B cell (primary cell): ENCODE measurements around the gene HDAC5. TPM values are rescaled to one million over a fixed set of nuclear protein-coding genes. Genes with fewer than 3 reads are reported as not detected.

Source experiments
- ATAC-seq: fragments of 200-7000 bp; cut with Tn5 transposase; one replicate; pipeline ENCODE4 v1.10.0; 2021; ENCODE audit warnings: low read depth, mild to moderate bottlenecking, moderate number of reproducible peaks, moderate library complexity
- CTCF ChIA-PET: fragments of 350-600 bp; sonication (Branson Sonifier 250); formaldehyde crosslinking; loops from one replicate; lab custom pipeline; 2021; ENCODE audit warnings: antibody characterized with exemption, inconsistent platforms; lab: Charles Lee
- POLR2A ChIA-PET: fragments of 350-600 bp; sonication (Branson Sonifier 250); formaldehyde crosslinking; loops from one replicate; lab custom pipeline; 2021; ENCODE audit warnings: antibody characterized with exemption; lab: Charles Lee
- DNase-seq: peaks from one replicate; pipeline ENCODE4 v3.0.0; 2013
- H2AFZ ChIP-seq: 2 replicates; pipeline ENCODE4 v1.6.1; 2012; ENCODE audit warnings: mild to moderate bottlenecking, low read depth, low read length; ENCODE audit not compliant: insufficient read depth, poor library complexity, severe bottlenecking
- H3K27ac ChIP-seq, 2 donors: 1 replicate in 1 of 2; 2 replicates in 1 of 2; pipeline ENCODE4 v1.5.1; 2012 to 2013; ENCODE audit warnings: low read length in 2 of 2, mild to moderate bottlenecking in 2 of 2, moderate library complexity in 1 of 2
- H3K27me3 ChIP-seq, 4 experiments: fragments of 200-600 bp in 1 of 4; sonication (generic) in 1 of 4; replicated peaks in 1 of 4; 1 replicate in 2 of 4; 2 replicates in 2 of 4; pipeline versions ENCODE4 v1.6.1 to v1.7.0; 2013 to 2016; ENCODE audit warnings: low read length in 3 of 4, mild to moderate bottlenecking in 2 of 4, mixed read lengths in 1 of 4, moderate library complexity in 1 of 4; ENCODE audit not compliant: insufficient read depth in 4 of 4, control insufficient read depth in 3 of 4; ENCODE audit errors: control extremely low read depth in 1 of 4
- H3K36me3 ChIP-seq, 2 experiments: replicated peaks in 1 of 2; 1 replicate in 1 of 2; 2 replicates in 1 of 2; pipeline versions ENCODE4 v1.6.1 to v1.7.1; 2013; ENCODE audit warnings: low read length in 1 of 2; ENCODE audit not compliant: insufficient read depth in 2 of 2, control insufficient read depth in 1 of 2; ENCODE audit errors: control extremely low read depth in 1 of 2, extremely low read depth in 1 of 2
- H3K4me1 ChIP-seq, 2 donors: fragments of 200-600 bp in 1 of 2; sonication (generic) in 1 of 2; 1 replicate in 1 of 2; 2 replicates in 1 of 2; pipeline versions ENCODE4 v1.5.1 to v1.6.1; 2013 to 2017; ENCODE audit warnings: low read length in 2 of 2; ENCODE audit not compliant: control insufficient read depth in 2 of 2, insufficient read depth in 2 of 2
- H3K4me2 ChIP-seq: replicated peaks from 2 replicates; pipeline ENCODE3; 2012; ENCODE audit warnings: mild to moderate bottlenecking, low read depth, low read length; ENCODE audit not compliant: poor library complexity, severe bottlenecking
- H3K4me3 ChIP-seq, 5 experiments: fragments of 200-600 bp in 1 of 5; sonication (generic) in 1 of 5; 1 replicate in 3 of 5; 2 replicates in 2 of 5; pipeline versions ENCODE4 v1.5.1 to v1.7.0; 2011 to 2016; ENCODE audit warnings: low read length in 4 of 5, mild to moderate bottlenecking in 4 of 5, low read depth in 2 of 5, control low read depth in 1 of 5, moderate library complexity in 1 of 5; ENCODE audit not compliant: insufficient read depth in 1 of 5; ENCODE audit errors: control extremely low read depth in 1 of 5, extremely low read depth in 1 of 5
- H3K79me2 ChIP-seq: fragments of 200-600 bp; sonication (generic); one replicate; pipeline ENCODE4 v1.6.0; 2016; ENCODE audit warnings: low read length; ENCODE audit not compliant: control insufficient read depth, insufficient read depth
- H3K9ac ChIP-seq: fragments of 200-600 bp; sonication (generic); 2 replicates; pipeline ENCODE4 v1.6.1; 2017; ENCODE audit warnings: mild to moderate bottlenecking, low read length, moderate library complexity
- H3K9me3 ChIP-seq, 3 donors: one replicate each; pipeline versions ENCODE4 v1.6.1 to v1.7.1; 2013; ENCODE audit warnings: low read length in 2 of 3; ENCODE audit not compliant: control insufficient read depth in 2 of 3, insufficient read depth in 1 of 3; ENCODE audit errors: control extremely low read depth in 1 of 3
- H4K20me1 ChIP-seq: 2 replicates; pipeline ENCODE4 v1.6.0; 2012; ENCODE audit warnings: mild to moderate bottlenecking, low read length; ENCODE audit not compliant: insufficient read depth, control insufficient read depth, poor library complexity, severe bottlenecking
- H3K27ac Mint-ChIP-seq: one replicate; pipeline ENCODE4 v1.8.0; 2021; ENCODE audit warnings: mixed read lengths
- H3K27me3 Mint-ChIP-seq: one replicate; pipeline ENCODE4 v1.8.0; 2021; ENCODE audit warnings: mixed read lengths
- H3K4me1 Mint-ChIP-seq: one replicate; pipeline ENCODE4 v1.8.0; 2021; ENCODE audit warnings: mixed read lengths
- H3K4me3 Mint-ChIP-seq: one replicate; pipeline ENCODE4 v1.8.0; 2021; ENCODE audit warnings: mixed read lengths
- H3K9me3 Mint-ChIP-seq: one replicate; pipeline ENCODE4 v1.8.0; 2022; ENCODE audit warnings: mixed read lengths; ENCODE audit not compliant: insufficient read depth
- CTCF ChIP-seq: fragments of 200-600 bp; IDR thresholded peaks from one replicate; pipeline ENCODE4 v1.8.0; 2022; ENCODE audit warnings: antibody characterized with exemption, mild to moderate bottlenecking
- EZH2 ChIP-seq: IDR thresholded peaks from 2 replicates; pipeline ENCODE4 v1.6.1; 2012; ENCODE audit warnings: borderline replicate concordance, low read depth, mild to moderate bottlenecking, moderate library complexity, low read length; ENCODE audit not compliant: insufficient read depth, poor library complexity, severe bottlenecking
- WGBS: methylation state at CpG from one replicate; pipeline ENCODE4 v1.1.5; 2013; ENCODE audit warnings: missing lambda C conversion rate; ENCODE audit not compliant: insufficient coverage; 5-methylcytosine and 5-hydroxymethylcytosine counted together
- intact Hi-C: fragments of 100-400 bp; cut with micrococcal nuclease; formaldehyde crosslinking; loops from one replicate; pipeline ENCODE4 v1.10.0; 2022
- polyA plus RNA-seq: library from polyadenylated mRNA; depleted of rRNA; stranded (reverse); fragments of >200 nt; gene quantifications from 2 replicates; pipeline ENCODE4 v1.2.3, GENCODE V29; 2012
- total RNA-seq, 2 donors: library from RNA; stranded (reverse); fragments of 120-200 nt in 1 of 2; gene quantifications; 1 replicate in 1 of 2; 2 replicates in 1 of 2; pipeline versions ENCODE4 v1.2.3 to v1.2.4, GENCODE V29; 2013 to 2022

The HDAC5 gene
- total and polyA plus RNA-seq, 2 donors (not counting 1 experiment from before 2014, with no cell fraction given), result 99.8 to 104 TPM

GRCh38 chr17:44110011-44110686 lies 13.3 kb downstream of the HDAC5 start:
- Histone ChIP-seq H3K9me3 (no peaks in the 10 kb centered on the region), H3K4me3 (no peak overlapping the region), H3K4me2 (peak overlapping the region; percentile 82), H3K27ac (no peak overlapping the region), H3K79me2 (peaks cover 85% of the 10 kb centered on the region), H2AFZ (no peak overlapping the region), H4K20me1 (peaks cover 99% of the 10 kb centered on the region), H3K4me1 (peaks cover 32 to 43% of the 10 kb centered on the region in 2 donors), H3K27me3 (no peaks in the 10 kb centered on the region), H3K36me3 (peaks cover 6 to 30% of the 10 kb centered on the region in 2 experiments), H3K9ac (peak overlapping the region; percentile 48)
- no peak for DNase-seq
- TF ChIP-seq EZH2, result no peak
- TF ChIP-seq CTCF, result no peak
- no peaks in the 10 kb centered on the region for H3K9me3 Mint-ChIP-seq
- 85% methylated on average over 8 of the region's 10 CpGs for WGBS
- H3K27ac Mint-ChIP-seq, result no peak overlapping the region
- peak overlapping the region; percentile 56 for H3K4me3 Mint-ChIP-seq
- peaks cover 42% of the 10 kb centered on the region for H3K4me1 Mint-ChIP-seq
- ChIA-PET POLR2A (no interaction called here), CTCF (interaction anchor here (0.6 to 1.8 kb wide), 2 partner anchors 13 to 572 kb away, joined by 3 to 7 read pairs; partner anchors contain the start of gene HDAC5)
- ATAC-seq, result no peak
- intact Hi-C loops, result no loop called here
- no peaks in the 10 kb centered on the region for H3K27me3 Mint-ChIP-seq

DNA sequence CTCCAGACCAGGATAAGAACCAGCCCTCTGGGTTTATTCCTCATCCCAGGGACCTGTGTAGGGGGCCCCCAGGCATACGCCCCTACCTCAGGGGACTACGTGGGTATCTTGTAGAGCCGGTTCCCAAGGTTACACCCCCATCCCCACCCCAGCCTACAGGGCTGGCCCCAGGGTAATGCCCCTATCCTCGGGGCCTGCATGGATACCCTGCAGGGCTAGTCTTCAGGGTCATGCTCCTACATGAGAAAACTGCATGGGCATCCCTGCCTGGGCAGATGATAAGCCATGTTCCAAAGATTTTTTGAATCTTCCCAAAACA lies 14.2 kb downstream of the HDAC5 start:
- no peak for DNase-seq
- H2AFZ ChIP-seq, result no peak overlapping the region
- H3K4me1 ChIP-seq, result peaks cover 32 to 43% of the 10 kb centered on the region in 2 donors
- no peak overlapping the region for H3K4me3 ChIP-seq
- no peaks in the 10 kb centered on the region for H3K27me3 Mint-ChIP-seq
- TF ChIP-seq EZH2 (no peak), CTCF (no peak)
- H3K36me3 ChIP-seq, result peaks cover 6 to 29% of the 10 kb centered on the region in 2 experiments
- WGBS, result 70% methylated on average over 4 of the region's 4 CpGs
- peaks cover 99% of the 10 kb centered on the region for H4K20me1 ChIP-seq
- peaks cover 80% of the 10 kb centered on the region for H3K79me2 ChIP-seq
- peaks cover 40% of the 10 kb centered on the region for H3K4me1 Mint-ChIP-seq
- intact Hi-C loops, result no loop called here
- H3K4me3 Mint-ChIP-seq, result no peak overlapping the region
- ChIA-PET POLR2A (no interaction called here), CTCF (interaction anchor here (0.6 kb wide), 1 partner anchor 573 kb away, joined by 3 read pairs; no protein-coding TSS in a partner anchor)
- no peak overlapping the region for H3K9ac ChIP-seq
- ATAC-seq, result no peak
- no peak overlapping the region for H3K27ac ChIP-seq
- no peaks in the 10 kb centered on the region for H3K9me3 ChIP-seq
- no peak overlapping the region for H3K27ac Mint-ChIP-seq
- no peaks in the 10 kb centered on the region for H3K9me3 Mint-ChIP-seq
- H3K4me2 ChIP-seq, result no peak overlapping the region
- H3K27me3 ChIP-seq, result no peaks in the 10 kb centered on the region
